IPS DF 6.9 (cell line): ENCODE data around the gene GGTLC3.
"Not testable (repeated sequence)": the region's sequence is repeated elsewhere in the genome, so short reads cannot be mapped to it uniquely, and the experiment has no call there.

ENCODE experiments used
- DNase-seq: peaks from one replicate; pipeline ENCODE4 v3.0.0-alpha.2; 2013; ENCODE audit warnings: low read depth, low spot score
- H3K27ac ChIP-seq: one replicate; pipeline ENCODE4 v1.5.1; 2013; ENCODE audit warnings: low read length, control low read depth
- H3K27me3 ChIP-seq: 2 replicates; pipeline ENCODE4 v1.6.1; 2013; ENCODE audit warnings: mild to moderate bottlenecking, low read length; ENCODE audit not compliant: control insufficient read depth, insufficient read depth
- H3K36me3 ChIP-seq: 2 replicates; pipeline ENCODE4 v1.6.1; 2013; ENCODE audit warnings: low read length; ENCODE audit not compliant: control insufficient read depth, insufficient read depth
- H3K4me1 ChIP-seq: 2 replicates; pipeline ENCODE4 v1.6.1; 2013; ENCODE audit warnings: low read length; ENCODE audit not compliant: control insufficient read depth, insufficient read depth
- H3K4me3 ChIP-seq: 2 replicates; pipeline ENCODE4 v1.5.1; 2013; ENCODE audit warnings: mild to moderate bottlenecking, low read length
- H3K9me3 ChIP-seq: 2 replicates; pipeline ENCODE4 v1.6.1; 2013; ENCODE audit warnings: low read length, inconsistent platforms; ENCODE audit not compliant: control insufficient read depth, insufficient read depth
- WGBS: extraction: QIAGEN DNeasy Blood & Tissue Kit; methylation state at CpG from one replicate; pipeline ENCODE4 v1.1.7; 2013; ENCODE audit warnings: mixed read lengths, missing lambda C conversion rate; ENCODE audit not compliant: insufficient read length, insufficient coverage; 5-methylcytosine and 5-hydroxymethylcytosine counted together

Gene GGTLC3

DNA sequence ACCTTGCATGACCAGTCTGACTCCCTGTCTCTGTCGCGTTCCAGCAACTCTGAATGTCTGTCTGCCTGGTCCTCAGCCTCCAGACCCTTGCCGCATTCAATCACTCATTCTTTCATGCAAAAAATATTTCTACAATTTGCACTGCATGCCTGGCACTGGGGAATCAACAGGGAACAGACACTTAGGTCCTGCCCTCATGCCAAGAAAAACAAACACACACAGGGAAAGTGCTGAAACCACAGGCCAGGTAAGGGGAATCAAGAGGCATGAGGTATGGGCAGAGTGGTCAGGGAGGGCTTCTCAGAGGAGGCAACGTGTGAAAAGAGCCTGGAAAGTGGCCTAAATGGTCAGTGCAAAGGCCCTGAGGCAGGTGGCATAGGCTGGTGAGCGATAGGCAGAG, at the start of gene GGTLC3:
Gene GGTLC3 (minus strand): TSS at position 101 of the 400 bp plus-strand sequence. CDS start 264 bp downstream, outside the sequence.
- not testable (repeated sequence) for H3K27ac ChIP-seq, H3K4me1 ChIP-seq, DNase-seq, H3K27me3 ChIP-seq, H3K36me3 ChIP-seq, H3K9me3 ChIP-seq, H3K4me3 ChIP-seq
- WGBS: no CpG with 5 or more reads among the region's 5 CpGs

DNA sequence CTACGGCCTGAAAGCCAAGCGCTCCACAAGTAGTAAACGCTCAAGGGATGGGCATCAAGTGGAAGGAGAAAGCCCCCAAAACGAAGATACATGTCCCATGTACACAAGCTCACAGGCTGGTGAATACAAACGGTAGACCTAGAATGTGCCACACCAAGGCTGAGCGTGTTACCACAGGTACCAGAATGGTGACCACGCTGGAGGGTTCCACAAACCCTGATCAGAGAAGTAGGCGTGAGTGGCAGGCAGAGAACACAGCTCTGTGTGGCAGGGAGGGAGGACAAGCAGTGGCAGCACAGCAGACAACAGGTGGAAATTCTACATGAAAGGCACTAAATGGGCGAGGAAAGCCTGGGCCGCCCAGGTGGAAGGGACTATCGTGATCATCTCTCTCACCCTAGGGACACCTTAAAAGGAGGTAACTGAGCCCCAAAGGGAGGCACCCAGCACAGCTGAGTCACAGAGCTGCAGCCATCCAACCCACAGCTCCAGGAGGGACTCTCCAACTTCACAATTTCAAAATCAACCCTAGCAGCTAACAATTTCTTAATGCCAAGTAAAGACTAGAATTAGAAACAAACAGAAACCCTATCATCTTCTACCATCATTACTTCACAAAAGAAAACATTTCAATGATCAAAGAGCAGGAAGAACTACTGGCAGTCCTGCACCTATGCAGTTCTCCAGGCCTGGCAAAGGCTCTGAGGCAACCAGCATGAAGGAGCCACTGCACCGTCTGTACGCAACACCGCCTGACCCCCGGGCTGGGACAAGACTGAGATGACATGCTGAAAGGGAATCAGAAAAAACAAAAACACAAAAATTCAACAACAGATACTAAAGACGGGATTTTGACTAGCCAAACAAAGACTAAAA, 42.4 kb upstream of the GGTLC3 start:
- WGBS: no CpG with 5 or more reads among the region's 16 CpGs
- H3K4me3 ChIP-seq, H3K9me3 ChIP-seq, H3K36me3 ChIP-seq, H3K27me3 ChIP-seq, DNase-seq, H3K27ac ChIP-seq, H3K4me1 ChIP-seq: not testable (repeated sequence)

DNA sequence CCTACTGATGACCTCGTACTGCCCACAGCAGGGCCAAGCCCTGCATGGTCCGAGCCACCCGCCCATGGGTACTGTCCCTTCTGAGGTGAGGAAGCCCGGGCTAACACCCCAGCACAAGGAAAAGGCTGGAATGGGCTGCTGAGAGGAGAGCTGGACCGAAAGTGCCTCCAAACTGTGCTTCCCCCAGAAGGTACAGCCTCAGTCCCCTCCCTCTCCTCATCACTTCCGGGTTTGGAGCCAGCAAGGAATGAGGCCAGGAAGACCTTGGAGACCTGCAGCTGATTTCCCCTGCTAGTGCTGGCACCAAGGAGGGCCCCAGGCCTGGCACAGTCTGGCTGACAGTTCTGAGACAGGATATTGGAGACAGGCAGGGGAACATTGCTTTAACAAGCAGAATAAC, 41.0 kb upstream of the GGTLC3 start:
- DNase-seq, H3K4me3 ChIP-seq, H3K4me1 ChIP-seq, H3K9me3 ChIP-seq, H3K27me3 ChIP-seq, H3K36me3 ChIP-seq, H3K27ac ChIP-seq: not testable (repeated sequence)
- no CpG with 5 or more reads among the region's 6 CpGs for WGBS

DNA sequence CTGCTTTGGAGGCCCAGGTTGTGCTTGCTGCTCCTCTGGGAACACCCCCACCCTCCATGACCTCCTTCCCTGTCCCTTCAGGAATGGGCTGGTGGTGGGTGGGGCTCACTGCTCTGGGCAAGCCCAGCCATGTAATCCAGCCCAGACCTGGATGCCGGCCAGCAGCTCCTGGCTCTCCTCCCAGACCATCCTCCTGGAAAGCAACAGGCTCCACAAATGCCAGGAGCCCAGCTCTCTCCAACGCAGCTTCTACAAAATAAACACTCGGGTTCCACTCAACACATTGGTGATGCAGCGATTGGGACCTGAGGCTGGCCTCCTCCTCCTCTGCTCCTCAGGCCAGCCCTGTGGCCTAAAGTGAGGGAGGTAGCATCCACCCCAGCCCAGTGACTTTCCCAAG, 40.6 kb upstream of the GGTLC3 start:
- not testable (repeated sequence) for H3K4me1 ChIP-seq, DNase-seq

DNA sequence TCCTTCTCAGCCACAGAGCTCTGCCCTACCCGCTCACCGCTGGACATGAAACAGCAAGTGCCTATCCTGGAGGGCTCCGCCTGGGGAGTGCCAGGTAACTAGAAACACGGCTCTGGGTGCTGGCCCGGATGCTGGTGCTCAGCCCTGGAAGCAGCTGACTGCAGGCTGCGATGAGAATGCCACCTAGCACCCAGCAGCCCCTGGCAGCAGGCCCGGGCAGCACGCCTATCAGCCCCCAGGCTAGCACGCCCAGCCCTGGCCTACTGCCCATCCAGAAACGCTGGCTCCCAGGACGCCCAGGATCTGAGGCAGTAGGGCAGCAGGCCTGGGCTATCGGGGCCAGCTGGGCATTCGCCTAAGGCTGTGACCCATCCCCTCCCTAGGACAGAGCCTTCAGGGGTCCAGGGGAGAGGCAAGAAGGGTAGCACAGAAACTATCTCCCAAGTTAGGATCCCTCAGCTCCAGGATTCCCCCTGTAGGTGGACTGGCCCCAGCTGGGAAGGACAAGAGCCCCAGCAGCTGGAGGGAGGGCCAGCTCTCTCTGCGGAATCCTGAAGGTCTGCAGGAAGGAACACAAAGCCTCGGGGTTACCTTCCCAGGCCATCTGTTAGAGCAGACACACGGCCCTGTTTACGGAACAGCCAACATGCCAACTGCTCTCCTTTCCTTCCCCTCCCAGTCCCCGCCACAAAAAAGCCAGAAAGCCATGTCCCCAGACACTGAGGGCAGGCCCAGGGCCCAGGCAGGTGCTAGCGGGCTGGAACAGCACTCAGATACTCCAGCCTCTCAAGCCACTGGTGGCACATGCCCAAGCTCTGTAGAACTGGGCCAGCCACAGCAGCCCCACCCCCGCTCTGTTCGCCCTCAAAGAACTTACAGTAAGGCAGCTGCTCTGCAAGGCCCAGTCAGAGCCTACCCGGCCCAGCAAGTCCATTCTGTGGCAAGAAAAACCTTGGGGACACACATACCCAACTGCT, 36.6 kb upstream of the GGTLC3 start:
- not testable (repeated sequence) for H3K27me3 ChIP-seq, H3K27ac ChIP-seq, DNase-seq, H3K36me3 ChIP-seq, H3K4me1 ChIP-seq, H3K9me3 ChIP-seq, H3K4me3 ChIP-seq
- no CpG with 5 or more reads among the region's 22 CpGs for WGBS

More for the DNA sequence above, 40.6 kb upstream of the GGTLC3 start:
- H3K4me3 ChIP-seq, H3K27me3 ChIP-seq, H3K36me3 ChIP-seq, H3K9me3 ChIP-seq, H3K27ac ChIP-seq: not testable (repeated sequence)
- WGBS: no CpG with 5 or more reads among the region's 4 CpGs

DNA sequence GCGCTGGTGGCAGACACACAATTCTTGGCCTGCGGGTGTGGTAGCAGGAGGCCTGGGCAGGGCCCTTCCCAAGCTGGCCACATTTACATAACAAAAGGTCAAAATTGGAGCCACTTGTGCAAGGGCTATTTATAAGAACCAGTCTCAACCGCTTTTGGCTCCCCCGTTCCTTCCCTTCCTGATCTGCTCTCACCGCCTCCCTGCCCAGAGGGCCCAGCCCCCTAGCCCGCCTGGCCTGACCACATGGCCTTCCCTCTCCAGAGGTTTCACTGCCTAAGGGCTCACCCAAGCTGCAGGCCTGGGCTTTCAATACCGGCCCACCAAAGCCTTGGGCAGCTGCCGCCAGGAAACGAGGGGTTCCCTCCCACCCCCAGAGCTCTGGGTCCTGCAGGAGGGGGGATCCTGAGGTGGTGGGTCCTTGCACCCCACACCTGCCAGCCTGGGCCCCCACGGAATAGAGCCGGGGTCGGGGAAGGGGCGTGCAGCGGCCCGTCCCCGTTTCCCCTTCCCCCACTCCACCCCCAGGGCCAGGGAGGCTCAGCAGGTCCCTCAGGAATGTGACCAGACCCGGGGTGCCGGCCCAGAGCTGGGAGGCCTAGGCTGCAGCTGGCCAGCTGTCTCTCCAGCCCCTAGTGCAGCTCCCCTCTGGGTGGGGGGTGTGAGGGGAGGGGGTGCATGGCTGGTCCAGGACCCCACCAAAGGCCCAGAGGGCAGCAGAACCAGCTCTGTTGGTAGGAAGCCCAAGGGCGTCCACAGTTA, 35.1 kb upstream of the GGTLC3 start:
- not testable (repeated sequence) for H3K9me3 ChIP-seq, H3K4me1 ChIP-seq, H3K36me3 ChIP-seq, DNase-seq, H3K4me3 ChIP-seq, H3K27ac ChIP-seq, H3K27me3 ChIP-seq
- no CpG with 5 or more reads among the region's 19 CpGs for WGBS

DNA sequence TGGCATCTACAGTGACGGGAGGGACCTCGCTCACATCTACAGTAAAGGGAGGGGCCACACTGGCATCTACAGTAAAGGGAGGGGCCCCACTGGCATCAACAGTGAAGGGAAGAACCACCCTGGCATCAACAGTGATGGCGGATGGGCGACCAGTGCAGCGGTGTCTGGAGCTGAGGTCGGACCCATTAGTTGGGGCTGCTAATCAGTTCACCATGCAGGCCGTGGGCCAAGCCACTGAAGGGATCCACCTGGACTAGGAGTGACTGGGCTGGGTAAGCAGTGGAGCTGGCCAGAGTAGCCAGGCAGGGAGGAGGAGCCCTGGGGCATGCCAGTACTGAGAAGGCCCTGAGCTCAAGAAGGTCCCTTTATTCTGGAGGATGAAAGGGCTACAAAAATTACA, 33.1 kb upstream of the GGTLC3 start:
- not testable (repeated sequence) for H3K27ac ChIP-seq, H3K4me1 ChIP-seq, H3K4me3 ChIP-seq, DNase-seq, H3K27me3 ChIP-seq, H3K36me3 ChIP-seq, H3K9me3 ChIP-seq
- WGBS: no CpG with 5 or more reads among the region's 7 CpGs

DNA sequence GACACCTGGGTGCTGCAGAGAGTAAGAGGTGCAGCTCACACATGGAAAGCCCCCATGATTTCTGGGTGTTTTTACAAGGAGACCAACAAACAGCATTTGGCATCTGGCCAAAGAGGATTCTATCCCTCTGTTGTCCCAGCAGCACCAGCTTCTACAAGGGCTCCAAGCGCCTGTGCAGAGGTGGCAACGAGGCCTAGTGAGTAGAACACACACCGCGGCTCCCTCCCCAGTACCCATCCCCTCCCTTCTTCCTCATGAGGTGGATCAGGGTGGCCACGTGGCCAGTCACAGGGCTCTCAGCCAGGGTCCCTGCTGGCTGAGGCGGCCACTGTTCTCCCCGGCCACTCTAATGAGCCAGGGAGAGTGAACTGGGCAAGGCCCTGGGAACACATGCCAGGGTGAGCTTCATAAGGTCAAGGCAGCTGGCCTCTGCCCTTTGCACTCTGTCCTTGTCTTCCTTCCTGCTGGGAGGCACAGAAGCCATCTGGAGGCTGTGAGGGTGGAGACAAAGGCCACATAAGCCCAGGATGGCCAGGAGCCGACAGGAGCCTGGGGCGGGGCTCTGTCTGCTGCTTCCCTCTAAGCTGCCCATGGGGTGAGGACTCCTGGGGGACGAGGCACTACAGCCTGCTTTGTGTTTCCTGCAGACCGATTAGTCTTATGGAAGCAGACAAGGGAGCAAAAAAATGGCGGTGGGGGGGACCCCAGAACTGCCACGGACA, 31.7 kb upstream of the GGTLC3 start:
- H3K27ac ChIP-seq, H3K36me3 ChIP-seq, H3K4me1 ChIP-seq, H3K27me3 ChIP-seq, DNase-seq, H3K9me3 ChIP-seq, H3K4me3 ChIP-seq: not testable (repeated sequence)
- WGBS: no CpG with 5 or more reads among the region's 13 CpGs

DNA sequence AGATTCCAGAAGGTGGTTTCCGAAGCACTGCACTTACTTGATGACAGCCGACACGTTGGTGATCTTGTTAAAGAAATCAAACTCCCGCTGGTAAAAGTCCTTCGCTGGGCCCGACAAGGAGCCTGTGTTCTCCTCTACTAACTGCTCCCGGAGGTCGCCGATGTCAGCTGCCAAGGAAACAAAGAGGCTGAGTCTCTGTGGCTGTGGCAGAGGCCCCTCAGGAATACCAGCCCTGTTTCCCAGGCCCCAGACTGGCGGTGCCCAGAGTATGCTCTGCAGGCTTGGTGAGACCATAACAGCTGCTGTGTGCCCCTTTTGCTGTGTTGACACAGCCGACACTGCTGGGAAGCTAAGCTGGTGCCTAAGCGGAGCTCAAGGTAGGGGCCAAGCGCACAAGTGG, 26.7 kb upstream of the GGTLC3 start:
- H3K9me3 ChIP-seq, H3K4me1 ChIP-seq, H3K27ac ChIP-seq, H3K4me3 ChIP-seq, H3K36me3 ChIP-seq, H3K27me3 ChIP-seq, DNase-seq: not testable (repeated sequence)
- WGBS: no CpG with 5 or more reads among the region's 13 CpGs
